Osteocyte (in vitro differentiated cells): ENCODE data around the gene ZNF532. TPM values are rescaled to one million over a fixed set of nuclear protein-coding genes. Genes with fewer than 3 reads are reported as not detected.

Experiments used
- DNase-seq: peaks from one replicate; pipeline ENCODE4 v3.0.0; 2021; ENCODE audit warnings: mixed read lengths; ENCODE audit not compliant: unreplicated experiment; ENCODE audit errors: extremely low spot score
- H3K27ac Mint-ChIP-seq: one replicate; pipeline ENCODE4 v1.8.0; 2021; ENCODE audit warnings: mild to moderate bottlenecking, mixed read lengths; ENCODE audit not compliant: unreplicated experiment
- H3K27me3 Mint-ChIP-seq: one replicate; pipeline ENCODE4 v1.8.0; 2021; ENCODE audit warnings: mixed read lengths; ENCODE audit not compliant: unreplicated experiment
- H3K36me3 Mint-ChIP-seq: one replicate; pipeline ENCODE4 v1.8.0; 2021; ENCODE audit warnings: mixed read lengths; ENCODE audit not compliant: unreplicated experiment
- H3K4me1 Mint-ChIP-seq: one replicate; pipeline ENCODE4 v1.8.0; 2021; ENCODE audit warnings: mixed read lengths; ENCODE audit not compliant: unreplicated experiment
- H3K4me3 Mint-ChIP-seq: one replicate; pipeline ENCODE4 v1.8.0; 2021; ENCODE audit warnings: mild to moderate bottlenecking, moderate library complexity, mixed read lengths; ENCODE audit not compliant: unreplicated experiment
- H3K9me3 Mint-ChIP-seq: one replicate; pipeline ENCODE4 v1.8.0; 2021; ENCODE audit warnings: mixed read lengths; ENCODE audit not compliant: unreplicated experiment
- CTCF ChIP-seq: fragments of 200-600 bp; sonication (generic); IDR thresholded peaks from 2 replicates; pipeline ENCODE4 v1.5.0; 2021; ENCODE audit warnings: antibody characterized with exemption, mild to moderate bottlenecking, moderate library complexity
- total RNA-seq: library from RNA; stranded (reverse); gene quantifications from 2 replicates; pipeline ENCODE4 v1.2.1, GENCODE V29; 2021

The ZNF532 gene
- total RNA-seq, 1 donor from 2014 or later, result 92.7 TPM

GRCh38 chr18:59011289-59011688 lies 146.6 kb downstream of the ZNF532 start:
- DNase-seq, result no peak
- Mint-ChIP-seq H3K36me3 (no peaks in the 10 kb centered on the region), H3K9me3 (peaks cover 5% of the 10 kb centered on the region), H3K27me3 (no peaks in the 10 kb centered on the region), H3K4me3 (no peak overlapping the region), H3K27ac (no peak overlapping the region), H3K4me1 (peaks cover 45% of the 10 kb centered on the region)
- no peak for TF ChIP-seq CTCF

GRCh38 chr18:59011786-59012185 lies 147.1 kb downstream of the ZNF532 start:
- Mint-ChIP-seq H3K36me3 (no peaks in the 10 kb centered on the region), H3K4me3 (no peak overlapping the region), H3K9me3 (peaks cover 5% of the 10 kb centered on the region), H3K27ac (no peak overlapping the region), H3K27me3 (no peaks in the 10 kb centered on the region), H3K4me1 (peaks cover 43% of the 10 kb centered on the region)
- TF ChIP-seq CTCF, result no peak
- no peak for DNase-seq

DNA sequence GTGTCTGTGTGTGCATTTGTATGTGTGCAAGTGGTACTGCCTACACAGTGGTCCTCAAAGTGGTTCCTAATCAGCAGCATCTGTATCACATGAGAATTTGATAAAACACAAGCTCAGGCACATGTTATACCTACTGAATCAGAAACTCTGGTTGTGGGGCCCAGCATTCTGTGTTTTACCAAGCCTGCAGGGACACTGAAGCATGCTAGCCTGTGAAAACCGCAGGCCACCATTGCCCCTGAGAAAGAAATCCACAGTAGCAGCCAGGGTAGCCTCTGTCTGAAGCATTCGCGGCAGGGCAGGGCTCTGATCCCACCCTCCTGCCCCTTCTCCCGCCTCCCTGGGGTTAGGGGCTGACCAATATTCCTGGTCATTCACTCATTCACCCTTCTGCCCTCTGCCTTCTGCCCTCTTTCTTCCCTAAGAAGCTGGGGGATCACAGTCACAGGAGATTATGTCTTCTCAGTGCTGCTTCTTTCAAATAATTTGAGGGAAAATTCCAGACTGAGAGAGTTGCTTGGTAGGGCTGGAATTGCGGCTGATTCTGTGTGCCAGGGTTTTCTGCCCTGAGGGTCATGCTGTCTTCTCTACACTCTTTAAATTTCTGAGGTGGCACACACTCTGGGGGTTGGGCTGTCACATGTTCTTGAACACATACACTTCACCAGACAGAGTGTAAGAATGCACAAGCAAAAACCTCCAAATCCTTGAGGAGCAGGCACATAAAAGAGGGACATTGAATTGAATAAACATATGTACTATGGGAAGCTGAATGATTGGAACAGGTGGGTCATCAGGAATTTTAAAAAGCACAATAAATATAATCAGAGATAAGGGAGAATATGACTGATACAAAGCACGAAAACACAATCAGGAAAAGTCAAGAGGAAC lies 148.4 kb downstream of the ZNF532 start:
- Mint-ChIP-seq H3K36me3 (peaks cover 2% of the 10 kb centered on the region), H3K4me3 (no peak overlapping the region), H3K27ac (peak overlapping the region; percentile 81), H3K4me1 (peaks cover 30% of the 10 kb centered on the region), H3K27me3 (no peaks in the 10 kb centered on the region), H3K9me3 (peaks cover 14% of the 10 kb centered on the region)
- no peak for DNase-seq
- TF ChIP-seq CTCF, result no peak

GRCh38 chr18:59013744-59014143 lies 149.1 kb downstream of the ZNF532 start:
- Mint-ChIP-seq H3K27ac (peak overlapping the region; percentile 81), H3K27me3 (no peaks in the 10 kb centered on the region), H3K36me3 (peaks cover 2% of the 10 kb centered on the region), H3K4me3 (no peak overlapping the region), H3K4me1 (peaks cover 24% of the 10 kb centered on the region), H3K9me3 (peaks cover 18% of the 10 kb centered on the region)
- no peak for TF ChIP-seq CTCF
- no peak for DNase-seq

DNA sequence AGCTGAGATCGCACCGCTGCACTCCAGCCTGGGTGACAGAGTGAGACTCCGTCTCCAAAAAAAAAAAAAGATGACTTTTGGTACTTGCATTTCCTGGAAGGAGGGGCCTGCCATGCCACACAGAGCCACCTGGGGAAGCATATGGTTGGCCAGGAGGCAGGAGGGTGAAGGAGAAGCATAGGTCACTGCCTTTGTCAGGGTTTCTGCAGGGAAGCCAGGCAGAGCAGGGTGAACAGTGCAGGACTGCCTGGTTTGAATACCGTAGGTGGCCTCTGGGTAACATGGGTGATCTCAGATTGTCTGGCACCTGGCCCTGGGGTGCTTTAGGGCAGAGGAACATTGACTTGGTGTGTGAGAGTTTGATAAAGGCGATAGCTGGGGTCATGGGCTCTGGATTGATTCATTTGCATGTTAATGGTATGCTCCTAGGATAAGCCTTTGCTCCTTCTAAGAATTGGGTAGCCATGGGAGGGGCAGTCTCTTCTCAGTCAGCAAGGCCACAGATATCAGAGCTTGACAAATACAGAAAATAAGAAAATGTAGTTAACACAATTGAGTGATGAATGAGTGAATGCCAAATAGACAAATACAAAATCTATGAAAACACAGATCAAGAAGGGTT lies 151.0 kb downstream of the ZNF532 start:
- TF ChIP-seq CTCF, result no peak
- peak; percentile 49 for DNase-seq
- H3K27ac Mint-ChIP-seq, result no peak overlapping the region
- peaks cover 21% of the 10 kb centered on the region for H3K4me1 Mint-ChIP-seq
- H3K27me3 Mint-ChIP-seq, result no peaks in the 10 kb centered on the region
- H3K9me3 Mint-ChIP-seq, result peaks cover 22% of the 10 kb centered on the region
- no peak overlapping the region for H3K4me3 Mint-ChIP-seq
- H3K36me3 Mint-ChIP-seq, result peaks cover 2% of the 10 kb centered on the region
